Stimulated activated CD4-positive, alpha-beta T cell treated with anti-CD3 and anti-CD28 coated beads, Interleukin-12 subunit alpha, Interleukin-12 subunit beta, amount 100 ng/mL, for 48 hours (primary cell): Measurements from ENCODE around the gene LIG4.
"Not testable (repeated sequence)": the region's sequence is repeated elsewhere in the genome, so short reads cannot be mapped to it uniquely, and the experiment has no call there.

ENCODE experiments used
- DNase-seq, 3 donors: peaks; one replicate each; pipeline ENCODE4 v3.0.0-alpha.2; 2020; ENCODE audit warnings: low read depth in 2 of 3, low spot score in 1 of 3

Gene LIG4

DNA sequence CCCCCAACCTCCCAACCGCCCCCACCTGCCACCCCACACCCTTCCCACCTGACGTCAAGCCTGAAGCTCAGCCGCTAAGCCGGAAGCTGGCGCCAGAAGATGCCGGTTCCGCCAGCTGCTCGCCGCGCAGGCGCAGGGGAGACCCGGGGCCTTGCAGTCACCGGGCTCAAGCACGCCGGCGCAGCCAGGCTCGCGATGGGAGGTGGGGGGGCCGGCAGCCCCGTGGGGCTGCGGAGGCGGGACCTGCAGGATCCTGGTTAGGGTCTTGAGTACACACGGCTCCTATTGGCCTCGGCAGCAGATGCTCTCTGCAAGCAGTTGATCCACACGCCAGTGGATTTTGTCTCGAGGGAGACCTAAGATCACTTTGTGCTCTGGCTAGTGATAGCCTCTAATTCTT lies at the start of gene LIG4:
Gene LIG4 (minus strand): TSS at position 101 of the 400 bp plus-strand sequence. CDS start 4,268 bp downstream, outside the sequence.
- peak; percentile 74 to 85 (median 79) for DNase-seq

DNA sequence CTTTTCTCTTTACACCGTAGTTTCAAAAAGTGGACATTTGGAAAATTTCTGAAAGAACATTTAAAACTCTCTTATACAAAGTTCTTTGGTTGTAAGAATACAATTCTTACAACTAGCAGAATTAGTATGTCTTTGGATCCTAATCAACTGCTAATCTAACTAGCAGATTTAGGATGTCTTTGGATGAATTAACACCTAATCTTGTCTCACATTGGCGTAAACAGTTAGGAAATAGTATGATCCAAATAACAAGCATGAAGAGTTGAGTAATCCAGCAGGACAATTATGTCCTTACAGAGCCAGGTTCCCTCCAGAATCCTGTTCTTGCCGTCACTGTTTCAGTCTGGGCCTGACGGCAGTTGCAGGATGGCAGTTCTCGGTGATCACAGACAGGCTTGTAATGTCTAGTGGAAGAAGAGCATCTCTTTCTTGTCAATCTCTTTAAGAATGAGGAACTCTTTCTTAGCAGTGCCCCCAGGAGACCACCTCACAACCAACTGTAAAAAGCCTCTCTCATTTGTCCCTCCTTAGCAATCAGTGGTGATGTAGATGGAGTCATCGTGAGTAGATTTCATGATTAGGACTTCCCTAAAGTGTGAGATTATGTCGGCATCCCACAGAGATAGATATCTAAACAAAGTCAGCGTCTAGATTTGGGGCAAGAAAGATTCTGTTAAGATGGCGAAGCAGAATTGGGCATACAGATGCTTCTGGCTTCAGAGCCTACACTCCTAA lies 48.5 kb upstream of the LIG4 start:
- no peak for DNase-seq

DNA sequence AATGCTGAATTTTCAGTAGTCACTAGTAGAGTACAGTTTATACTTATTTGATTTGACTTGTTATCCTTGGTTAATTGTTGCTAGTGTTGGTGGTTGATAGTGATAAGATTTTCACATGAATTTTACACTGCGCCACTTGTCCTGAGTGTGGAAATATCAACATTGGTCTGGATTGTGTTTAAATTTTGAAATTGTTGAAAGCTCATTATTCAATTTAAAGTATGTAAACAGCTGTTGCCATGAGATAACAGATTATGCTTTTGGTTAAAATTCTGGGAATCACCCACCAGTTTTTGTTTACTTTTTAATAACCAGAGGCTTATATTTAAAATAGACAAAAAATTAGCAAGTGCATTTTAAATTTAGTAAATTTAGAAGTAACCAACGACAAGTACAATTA lies 41.9 kb upstream of the LIG4 start:
- DNase-seq, result no peak

DNA sequence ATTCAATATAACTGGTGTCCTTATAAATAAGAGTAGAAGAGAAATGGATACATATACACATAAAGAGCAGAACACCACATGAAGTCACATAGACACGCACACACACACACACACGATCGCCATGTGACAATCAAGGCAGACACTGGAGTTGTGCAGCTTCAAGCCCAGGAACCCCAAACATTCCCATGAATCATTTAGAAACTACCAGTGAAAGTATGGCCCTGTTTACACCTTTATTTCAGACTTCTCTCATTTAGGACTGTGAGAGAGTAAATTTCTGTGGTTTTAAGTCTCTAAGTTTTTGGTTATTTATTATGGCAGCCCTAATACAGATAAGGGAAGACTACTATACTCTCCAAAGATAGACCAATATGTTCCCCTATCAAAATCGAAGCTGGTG lies 33.8 kb upstream of the LIG4 start:
- DNase-seq, result no peak

DNA sequence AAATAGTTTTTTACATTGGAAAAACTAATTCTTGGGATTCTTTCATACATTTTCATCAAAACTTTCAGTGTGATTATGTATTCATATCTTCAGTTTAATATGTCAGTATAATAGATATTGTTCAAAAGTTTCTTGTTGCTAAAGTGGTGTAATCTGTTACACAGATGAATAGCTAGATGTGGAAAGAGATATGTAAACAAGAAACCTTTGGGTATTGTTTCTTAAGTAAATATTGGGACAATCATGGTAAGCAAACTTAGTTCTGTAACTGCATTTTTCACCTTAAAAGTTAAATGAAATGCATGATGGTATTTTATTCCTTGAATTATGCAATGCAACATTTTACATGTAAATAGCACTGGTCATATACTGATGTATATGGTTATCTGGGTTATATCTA lies 15.0 kb upstream of the LIG4 start:
- DNase-seq, result no peak

DNA sequence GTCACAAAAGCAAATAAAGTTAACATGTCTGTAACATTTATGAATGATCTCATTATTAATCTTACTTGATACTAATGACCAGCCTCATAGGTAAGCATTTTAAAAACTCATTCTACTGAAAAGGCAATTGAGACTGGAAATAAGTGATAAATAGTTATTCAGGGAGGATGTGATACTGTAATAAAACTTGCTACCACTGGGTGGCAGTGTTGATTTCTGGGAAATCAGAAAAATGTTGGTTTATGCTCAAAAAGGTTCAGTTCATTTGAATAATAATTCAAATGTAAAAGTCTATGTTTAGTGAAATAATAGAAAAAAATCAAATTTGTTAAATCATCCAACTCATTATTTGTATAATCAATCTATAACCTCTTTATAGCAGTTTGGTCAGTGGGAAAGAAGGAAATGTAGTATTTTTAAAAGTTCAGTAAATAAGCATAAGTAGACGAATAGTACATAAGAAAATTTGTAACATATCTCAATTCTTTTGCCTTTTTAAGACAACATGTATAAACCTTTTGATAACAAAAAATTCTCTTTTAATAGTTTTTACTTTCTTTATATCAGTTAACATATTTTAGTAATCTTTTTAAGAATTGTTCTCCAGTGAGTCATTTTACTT lies 12.4 kb upstream of the LIG4 start:
- peak in 1 of 3 donors; percentile 62 for DNase-seq

DNA sequence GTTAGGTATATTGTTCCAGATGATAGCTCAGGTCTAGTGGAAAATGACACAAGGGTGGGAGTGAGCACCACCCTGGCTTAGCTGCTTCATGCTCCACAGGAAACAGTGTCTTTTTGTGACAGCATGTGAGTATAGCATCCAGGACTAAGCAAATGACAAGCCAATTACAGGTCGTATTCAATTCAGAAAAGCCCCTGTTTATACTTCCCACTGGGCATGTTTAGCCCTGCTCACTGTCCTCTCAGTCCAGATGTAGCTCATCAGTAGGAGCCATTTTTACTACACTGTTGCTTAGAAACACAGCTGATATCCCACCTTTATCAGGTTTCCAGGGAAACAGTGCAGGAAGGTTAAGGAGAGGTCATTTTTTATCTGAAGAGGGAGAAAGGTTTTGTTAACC lies 10.8 kb upstream of the LIG4 start:
- no peak for DNase-seq

DNA sequence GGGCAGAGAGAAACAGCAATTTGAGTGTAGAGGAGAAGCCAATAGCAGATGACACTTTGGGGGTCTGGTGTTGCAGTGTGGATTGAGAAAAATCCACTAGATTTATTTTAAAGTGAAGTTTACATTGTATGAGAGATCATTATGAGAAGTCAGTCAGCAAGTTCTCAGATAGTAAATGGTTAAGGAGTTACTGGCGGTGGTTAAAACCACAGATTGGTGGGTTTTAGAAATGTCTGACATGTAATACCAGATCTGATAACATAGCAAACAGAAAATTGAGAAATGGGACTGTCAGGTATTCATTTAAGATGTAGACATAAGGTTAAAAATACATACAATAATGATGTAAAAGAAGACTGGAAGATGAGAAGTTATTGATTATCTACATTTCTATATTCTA lies 10.1 kb upstream of the LIG4 start:
- no peak for DNase-seq

DNA sequence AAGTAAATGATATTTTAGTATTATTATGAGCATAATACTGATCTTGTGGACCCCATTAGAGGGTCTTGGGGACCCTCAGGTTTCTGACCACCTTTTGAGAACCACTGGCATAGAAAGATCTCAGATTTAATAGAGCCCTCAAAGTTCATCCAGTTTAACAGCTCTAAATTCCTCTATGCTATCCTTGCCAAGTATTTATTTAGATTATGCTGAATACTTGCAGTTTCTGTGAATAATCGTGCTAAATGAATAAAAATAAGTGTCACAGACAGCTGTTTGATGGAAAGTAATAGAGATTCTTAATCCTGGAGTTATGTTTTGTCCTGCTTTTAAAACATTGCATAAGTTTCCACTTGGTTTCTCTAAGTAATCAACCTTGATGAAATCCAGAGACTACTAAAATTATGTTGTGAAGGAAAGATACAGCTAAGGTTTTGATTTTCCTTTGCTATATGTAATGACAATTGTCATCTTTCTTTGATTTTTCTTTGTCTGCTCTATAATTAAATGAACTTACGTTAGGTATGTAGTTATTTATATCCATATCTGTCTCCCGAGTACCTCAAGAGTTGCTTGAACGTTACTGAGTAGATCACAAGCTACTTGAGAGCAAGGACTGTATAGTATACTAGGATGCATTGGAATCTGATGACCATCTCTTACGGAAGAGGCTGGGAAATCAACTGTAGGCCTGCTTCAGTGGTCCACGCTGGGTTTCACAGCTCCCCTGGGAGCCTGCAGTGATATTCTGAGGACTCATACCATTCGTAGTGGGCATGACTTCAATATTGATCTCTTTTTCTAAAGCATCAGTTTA lies 8.6 kb upstream of the LIG4 start:
- no peak for DNase-seq

DNA sequence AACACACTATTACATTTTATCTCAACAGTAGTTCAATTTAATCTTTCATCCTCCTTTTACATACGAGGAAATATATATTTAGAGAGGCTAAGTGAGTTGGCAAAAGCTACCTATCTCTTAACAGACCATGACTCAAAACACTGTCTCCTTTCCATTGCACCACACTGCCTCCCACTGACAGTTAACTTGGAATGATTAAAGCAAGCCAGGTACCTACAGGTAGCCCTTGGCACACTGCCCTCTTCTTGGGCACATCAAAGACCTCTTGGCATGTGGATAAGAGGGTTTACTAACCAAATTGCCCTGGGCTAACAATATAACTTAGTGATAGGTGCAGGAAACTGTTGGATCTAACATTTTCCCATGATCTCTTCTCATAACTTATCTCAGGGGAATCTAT lies 4.7 kb upstream of the LIG4 start:
- DNase-seq, result no peak

DNA sequence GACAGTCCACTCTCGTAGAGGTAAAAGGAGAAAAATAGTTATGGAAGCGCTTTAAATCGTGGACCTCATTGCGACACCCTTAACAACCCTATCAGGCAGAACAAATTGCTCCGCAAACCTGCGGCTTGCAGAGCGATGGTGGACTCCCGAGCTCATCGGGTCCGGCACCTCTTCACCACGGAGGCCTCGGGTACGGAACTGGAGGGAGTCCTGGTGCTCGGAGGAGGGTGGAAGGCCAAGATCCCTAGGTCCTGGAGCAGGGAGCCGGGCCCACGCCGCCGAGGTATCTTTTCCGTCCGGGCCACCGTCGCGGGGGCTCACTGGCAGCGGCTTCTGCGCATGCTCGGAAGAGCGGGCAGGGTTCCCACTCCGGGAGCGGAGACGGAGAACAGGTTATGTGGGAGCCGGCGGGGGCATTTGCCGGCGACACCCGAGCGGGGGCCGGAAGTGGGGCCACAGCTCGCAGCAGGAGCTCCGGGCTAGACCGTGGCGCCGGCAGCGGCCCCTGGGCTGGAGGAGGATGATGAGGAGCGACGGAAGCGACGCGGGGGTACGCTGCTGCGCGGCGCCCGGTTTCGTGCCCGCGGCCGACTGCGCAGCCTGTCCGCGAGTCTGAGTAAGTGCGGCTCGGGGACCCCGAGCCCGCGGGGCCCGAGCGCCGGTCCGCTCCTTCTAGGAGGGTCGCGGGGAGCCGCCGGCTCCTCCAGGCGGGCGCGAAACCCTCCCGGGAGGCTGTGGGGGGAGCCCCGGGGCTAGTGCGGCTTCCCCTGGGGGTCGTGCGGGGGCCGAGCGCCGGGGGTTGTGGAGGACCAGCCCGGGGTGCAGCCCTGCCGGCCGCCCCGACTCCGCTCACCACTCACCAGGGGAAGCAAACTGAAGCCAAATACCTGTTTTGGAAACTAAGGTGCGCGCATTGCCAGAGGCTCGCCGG lies 3.0 kb upstream of the LIG4 start, which contains the start of gene ABHD13:
Gene ABHD13 (plus strand): TSS at position 349 of the 931 bp plus-strand sequence. CDS start 10,827 bp downstream, outside the sequence.
- peak; percentile 77 to 86 (median 84) for DNase-seq

DNA sequence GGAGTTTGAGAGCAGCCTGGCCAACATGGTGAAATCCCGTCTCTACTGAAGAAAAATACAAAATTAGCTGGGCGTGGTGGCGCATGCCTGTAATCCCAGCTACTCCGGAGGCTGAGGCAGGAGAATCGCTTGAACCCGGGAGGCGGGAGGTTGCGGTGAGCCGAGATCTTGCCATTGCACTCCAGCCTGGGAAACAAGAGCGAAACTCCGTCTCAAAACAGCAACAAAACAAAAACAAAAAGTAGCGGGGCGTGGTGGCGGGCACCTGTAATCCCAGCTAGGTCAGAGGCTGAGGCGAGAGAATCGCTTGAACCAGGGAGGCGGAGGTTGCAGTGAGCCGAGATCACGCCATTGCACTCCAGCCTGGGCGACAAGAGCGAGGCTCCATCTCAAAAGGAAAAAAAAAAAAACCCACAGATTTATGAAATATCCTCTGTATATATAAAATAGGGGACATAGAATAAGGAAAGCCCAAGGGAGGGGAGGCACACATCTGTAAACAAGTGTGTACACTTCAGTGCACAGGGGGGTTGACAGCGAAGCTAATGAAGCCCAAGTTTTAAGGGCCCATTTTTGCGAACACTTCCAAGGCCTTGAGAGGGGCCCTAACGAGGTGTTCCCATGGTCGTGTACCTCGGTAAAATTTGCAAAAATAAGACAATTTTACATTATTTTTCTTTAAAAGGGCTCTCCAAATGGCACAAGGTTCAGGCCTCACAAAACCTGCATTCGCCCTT lies 2.1 kb upstream of the LIG4 start:
- not testable (repeated sequence) for DNase-seq

DNA sequence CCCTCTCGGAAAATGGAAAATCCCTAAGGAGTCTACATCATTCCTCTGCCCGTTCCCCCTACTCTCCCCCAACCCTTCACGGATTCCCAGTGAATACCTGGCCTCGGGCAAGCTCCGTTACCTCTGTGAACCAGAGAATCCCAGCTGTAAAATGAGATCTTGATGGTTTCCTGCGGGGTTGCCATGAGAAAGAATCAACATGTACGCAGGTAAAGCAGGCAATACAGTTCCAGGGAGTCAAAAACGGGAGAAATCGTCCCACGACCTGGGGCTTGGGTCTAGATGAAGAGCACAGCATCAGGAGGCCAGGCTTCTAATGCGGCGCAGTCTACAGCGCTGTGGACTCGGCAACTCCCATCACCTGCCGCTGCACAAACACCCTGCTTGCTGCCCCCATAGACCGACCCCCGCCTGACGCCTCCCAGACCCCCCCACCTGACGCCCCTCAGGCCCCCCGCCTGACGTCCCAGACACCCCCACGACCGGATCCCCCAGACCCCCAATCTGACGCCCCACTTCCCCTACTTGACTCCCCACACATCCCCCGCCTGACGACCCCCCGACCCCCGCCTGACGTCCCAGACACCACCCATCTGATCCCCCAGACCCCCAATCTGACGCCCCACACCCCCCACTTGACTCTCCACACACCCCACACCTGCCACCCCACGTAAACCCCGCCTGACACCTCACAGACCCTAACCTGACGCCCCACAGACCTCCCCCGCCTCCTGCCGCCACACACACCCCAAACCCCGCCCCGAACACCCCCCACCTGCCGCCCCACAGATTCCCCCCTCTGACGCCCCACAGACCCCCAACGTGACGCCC lies 680 bp downstream of the LIG4 start:
- no peak for DNase-seq

DNA sequence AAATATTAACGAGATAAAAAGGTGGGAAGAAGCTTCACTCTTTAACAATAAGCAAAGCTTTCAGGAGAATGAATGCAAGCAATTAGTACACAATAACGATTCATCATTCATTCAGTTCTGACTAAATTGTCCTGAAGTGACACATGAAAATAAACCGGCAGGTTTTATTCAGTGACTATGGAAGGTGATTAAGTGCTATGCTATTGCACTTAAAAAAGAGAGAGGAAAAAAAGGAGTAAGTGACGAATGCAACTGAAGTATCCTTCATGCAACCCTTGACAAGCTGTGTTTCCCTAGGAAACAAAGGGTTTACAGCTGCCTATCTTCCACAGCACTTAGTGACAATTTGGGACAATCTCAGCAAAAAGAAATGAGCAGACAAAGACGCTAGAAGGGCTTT lies 1.4 kb downstream of the LIG4 start:
- no peak for DNase-seq

DNA sequence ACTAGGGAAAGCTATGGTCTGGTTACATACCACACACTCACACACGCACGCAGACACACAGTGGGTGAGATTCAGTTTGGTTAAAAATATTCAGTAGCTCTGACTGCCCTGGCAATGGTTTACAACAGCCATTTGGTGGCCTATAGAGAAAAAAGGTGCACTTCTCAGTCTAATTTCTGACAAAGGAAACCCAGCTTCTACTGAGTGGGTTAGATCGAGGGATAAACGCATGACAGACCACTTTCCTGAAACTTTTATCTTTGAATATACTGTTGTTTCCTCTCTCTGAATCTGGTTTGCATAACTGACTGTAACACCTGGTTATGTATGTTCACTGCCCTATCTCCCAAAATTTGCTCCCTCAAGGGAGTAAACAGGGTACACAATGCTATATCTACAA lies 2.5 kb downstream of the LIG4 start:
- no peak for DNase-seq

DNA sequence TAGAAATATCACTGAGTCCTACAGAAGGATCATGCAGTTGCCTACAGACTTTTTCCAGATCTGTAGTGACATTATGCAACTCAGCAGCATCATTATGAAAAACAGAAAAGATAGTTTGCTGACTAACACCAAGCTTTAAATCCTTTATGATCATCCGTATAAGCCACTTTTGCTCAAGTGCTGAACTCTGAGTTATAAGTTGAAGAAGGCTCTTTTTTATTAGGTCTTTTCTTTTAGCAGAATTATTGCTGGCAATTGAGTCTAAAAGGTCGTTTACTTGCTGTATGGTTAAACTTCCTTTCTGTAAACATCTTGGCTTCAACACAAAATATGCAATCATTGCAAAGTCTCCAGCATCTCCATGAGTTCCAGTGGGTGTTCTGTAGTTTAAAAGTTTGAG lies 4.8 kb downstream of the LIG4 start:
- DNase-seq, result no peak

DNA sequence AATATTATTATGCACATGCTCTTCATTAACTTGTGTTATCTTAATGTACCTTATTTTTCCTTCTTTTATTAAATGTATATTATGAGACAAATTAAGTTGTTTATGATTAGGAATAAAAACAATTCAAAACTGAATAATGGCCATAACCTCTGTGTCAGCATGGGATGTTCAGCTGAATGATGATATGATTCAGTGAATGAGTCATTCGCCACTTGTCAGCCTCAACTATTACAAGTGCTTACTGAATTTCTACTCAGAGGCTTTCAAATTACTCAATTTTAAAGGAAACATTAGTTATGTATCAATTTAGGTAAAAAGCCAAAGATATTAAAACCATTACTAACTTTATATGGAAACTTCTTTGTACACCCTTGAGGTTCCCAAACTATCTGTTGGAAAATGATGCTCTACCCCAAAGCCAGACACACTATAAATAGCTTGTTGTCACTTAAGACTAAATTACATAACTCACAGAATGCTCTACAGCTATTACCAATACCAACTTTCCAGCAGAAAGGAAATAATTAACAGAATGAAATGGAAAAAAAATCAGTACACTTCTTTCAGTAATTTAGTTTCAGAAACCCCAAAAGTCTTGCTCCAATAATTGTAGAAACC lies 14.4 kb downstream of the LIG4 start:
- no peak for DNase-seq

DNA sequence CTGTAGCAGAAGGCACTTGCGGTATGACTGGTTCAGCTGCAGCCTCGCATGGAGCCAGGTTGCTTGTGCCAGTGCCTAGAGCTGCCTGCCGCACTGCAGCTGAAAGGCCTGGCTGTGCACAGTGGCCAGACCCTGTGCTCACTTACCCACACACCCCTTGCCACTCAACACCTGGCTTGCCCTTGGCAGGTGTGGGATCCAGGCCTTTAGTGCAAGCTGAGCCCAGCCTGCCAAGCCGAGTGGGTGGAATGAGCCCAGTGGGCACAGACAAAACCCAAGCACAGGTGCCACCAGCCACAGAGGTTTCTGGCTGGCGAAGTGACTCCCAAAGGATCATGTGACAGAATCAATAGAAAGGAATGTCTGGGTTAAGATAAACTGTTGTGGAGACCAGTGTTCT lies 19.5 kb downstream of the LIG4 start:
- DNase-seq, result no peak

DNA sequence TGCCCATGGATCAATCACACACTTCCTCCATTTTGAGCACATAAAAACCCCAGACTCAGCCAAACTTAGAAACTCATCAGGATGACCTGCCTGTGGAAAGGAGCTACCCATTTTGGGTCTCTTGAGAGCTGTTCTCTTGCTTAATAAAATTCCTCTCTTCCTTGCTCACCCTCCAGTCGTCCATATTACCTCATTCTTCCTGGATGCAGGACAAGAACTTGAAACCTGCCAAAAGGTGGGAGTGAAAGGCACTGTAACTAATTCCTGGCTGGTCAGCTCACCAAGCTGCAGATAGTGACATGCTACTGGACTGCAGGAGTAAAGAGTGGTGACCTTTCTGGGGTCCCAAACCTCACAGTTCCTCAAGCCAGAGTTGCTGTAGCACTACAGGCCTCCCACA lies 20.2 kb downstream of the LIG4 start:
- no peak for DNase-seq
